Stimulated activated CD8-positive, alpha-beta memory T cell treated with anti-CD3 and anti-CD28 coated beads, Interleukin-4, amount 100 ng/mL, for 24 hours (primary cell): ENCODE measurements around the gene DCAF5.
"Not testable (repeated sequence)": the region's sequence is repeated elsewhere in the genome, so short reads cannot be mapped to it uniquely, and the experiment has no call there.

Experiments
- DNase-seq: peaks from one replicate; pipeline ENCODE4 v3.0.0-alpha.2; 2020; ENCODE audit warnings: low read depth

DCAF5 gene

GRCh38 chr14:69152902-69153151 is at the start of gene DCAF5:
Gene DCAF5 (minus strand): TSS chr14:69153119. CDS start chr14:69152978, 141 bp downstream.
- peak; percentile 89 for DNase-seq

DNA sequence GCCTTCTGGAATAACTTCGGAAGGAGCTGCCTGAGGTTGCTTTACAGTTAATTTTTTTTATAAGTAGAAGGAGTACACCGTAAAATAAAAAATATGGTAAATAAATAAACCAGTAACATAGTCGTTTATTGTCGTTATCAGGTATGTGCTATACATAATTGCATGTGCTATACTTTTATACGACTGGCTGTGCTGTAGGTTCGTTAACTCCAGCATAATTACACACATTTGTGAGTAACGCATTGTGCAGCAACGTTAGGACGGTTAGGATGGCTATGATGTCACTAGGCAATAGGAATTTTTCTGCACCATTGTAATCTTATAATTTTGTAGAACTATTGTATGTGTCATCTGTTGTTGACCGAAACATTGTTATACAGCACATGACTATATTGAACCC is 46.9 kb upstream of the DCAF5 start:
- DNase-seq, result no peak

- no peak for DNase-seq
Measured at GRCh38 chr14:69193721-69194120, 40.8 kb upstream of the DCAF5 start.

GRCh38 chr14:69191340-69192111 is 38.6 kb upstream of the DCAF5 start, which contains the start of gene EXD2:
Gene EXD2 (plus strand): TSS chr14:69191498. CDS start chr14:69209471, 17,973 bp downstream.
- DNase-seq, result peak; percentile 55

DNA sequence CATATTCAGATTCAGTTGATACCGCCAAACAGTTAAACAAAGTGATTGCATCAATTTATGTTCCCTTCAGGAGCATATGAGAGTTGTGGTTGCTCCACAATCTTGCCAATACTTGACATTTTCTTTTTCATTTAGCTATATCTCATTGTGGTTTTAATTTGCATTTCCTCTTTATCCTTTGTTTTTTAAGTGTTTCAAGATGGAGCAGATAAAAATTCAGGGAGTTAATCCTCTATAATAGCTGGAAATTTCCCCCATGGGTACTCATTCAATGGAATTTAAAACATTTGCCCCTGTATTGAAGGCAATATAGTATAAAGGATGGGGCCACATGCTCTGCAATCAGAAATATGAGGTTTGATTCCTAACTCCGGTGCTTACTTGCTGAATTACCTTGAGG is 37.3 kb upstream of the DCAF5 start:
- DNase-seq, result no peak

DNA sequence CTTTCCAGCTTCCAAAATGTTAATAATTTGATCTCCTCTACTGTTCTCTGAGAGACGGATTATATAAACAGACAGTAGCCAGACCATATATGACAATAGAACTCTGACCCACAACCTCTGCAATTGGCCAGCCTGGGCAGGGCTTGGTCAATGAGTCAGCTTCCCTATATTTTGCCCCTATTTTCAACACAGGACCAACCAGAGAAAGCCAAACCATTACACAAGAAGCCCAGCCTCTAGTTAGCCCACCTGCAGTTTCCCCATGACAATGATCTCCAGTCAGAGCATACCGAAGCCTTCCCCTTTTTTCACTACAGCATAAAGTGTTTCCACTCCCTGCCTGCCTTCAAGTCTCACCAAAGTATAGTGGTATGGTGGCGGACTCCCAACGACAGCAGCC is 30.8 kb upstream of the DCAF5 start:
- DNase-seq, result no peak

GRCh38 chr14:69182580-69182979 is 29.7 kb upstream of the DCAF5 start:
- DNase-seq, result not testable (repeated sequence)

GRCh38 chr14:69181491-69181890 is 28.6 kb upstream of the DCAF5 start:
- DNase-seq, result no peak

GRCh38 chr14:69175130-69175529 is 22.2 kb upstream of the DCAF5 start:
- no peak for DNase-seq

- DNase-seq, result no peak
Measured at GRCh38 chr14:69171569-69171968, 18.6 kb upstream of the DCAF5 start.

GRCh38 chr14:69170839-69171238 is 17.9 kb upstream of the DCAF5 start:
- DNase-seq, result no peak

DNA sequence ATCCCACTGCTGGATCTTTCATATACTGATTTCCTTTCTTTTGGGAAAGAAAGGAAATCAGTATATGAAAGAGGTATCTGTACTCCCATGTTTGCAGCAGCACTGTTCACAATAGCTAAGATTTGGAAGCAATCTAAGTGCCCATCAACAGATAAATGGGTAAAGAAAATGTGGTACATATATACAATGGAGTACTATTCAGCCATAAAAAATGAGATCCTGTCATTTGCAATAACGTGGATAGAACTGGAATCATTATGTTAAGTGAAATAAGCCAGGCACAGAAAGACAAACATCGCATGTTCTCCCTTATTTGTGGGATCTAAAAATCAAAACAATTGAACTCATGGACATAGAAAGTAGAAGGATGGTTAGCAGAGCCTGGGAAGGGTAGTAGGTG is 12.9 kb upstream of the DCAF5 start:
- not testable (repeated sequence) for DNase-seq

DNA sequence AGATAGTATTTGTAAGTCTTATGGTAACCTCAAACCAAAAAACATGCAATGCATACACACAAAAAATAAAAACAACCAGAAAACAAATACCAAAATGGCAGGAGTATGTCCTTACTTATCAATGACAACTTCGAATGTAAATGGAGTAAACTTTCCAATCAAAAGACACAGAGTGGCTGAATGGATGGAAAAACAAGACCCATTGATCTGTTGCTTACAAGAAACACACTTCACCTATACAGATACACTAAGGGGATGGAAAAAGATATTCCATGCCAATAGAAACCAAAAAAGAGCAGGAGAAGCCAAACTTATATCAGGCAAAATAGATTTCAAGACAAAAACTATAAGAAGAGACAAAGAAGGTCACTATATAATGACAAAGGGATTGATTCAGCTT is 8.7 kb upstream of the DCAF5 start:
- DNase-seq, result no peak

- DNase-seq, result no peak
Measured at GRCh38 chr14:69156224-69156623, 3.3 kb upstream of the DCAF5 start.

GRCh38 chr14:69154779-69155178 is 1.9 kb upstream of the DCAF5 start:
- no peak for DNase-seq

- no peak for DNase-seq
Measured at GRCh38 chr14:69153873-69154270, 953 bp upstream of the DCAF5 start.

DNA sequence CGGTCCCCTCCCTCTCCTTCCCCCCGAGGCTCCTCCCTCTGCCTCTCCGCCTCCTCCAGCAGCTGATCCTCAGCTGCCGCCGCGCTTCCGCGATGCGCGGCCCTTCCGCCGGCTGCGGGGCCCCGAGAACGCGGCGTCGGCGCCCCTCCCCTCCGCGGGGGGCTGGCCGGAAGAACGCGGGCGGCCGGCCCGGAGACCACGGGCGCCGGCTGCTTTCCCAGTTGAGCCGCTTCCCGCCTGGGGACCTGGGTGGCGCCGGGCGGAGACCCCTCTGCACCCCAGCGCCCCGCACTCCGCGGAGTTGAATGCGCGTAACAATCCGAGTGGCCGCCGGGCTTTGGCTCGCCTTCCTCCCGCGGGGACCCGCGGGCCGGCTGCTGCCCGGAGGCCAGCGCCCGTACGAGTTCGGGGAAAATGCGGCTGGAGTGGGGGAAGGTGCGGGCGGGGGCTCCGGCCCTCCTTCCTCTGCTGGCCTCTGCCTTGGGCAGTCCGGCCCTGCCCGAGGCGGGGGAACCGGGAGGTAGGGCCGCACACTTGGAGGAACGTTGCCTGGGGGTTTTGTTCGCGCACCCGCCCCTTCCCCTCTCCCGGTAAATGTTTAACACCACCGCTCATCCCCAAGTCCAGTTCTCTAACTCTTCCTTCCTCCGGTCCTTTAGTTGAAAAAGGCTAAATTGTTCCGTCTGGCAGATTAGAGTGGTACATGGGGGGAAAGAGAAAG is 393 bp upstream of the DCAF5 start:
- DNase-seq, result no peak

- DNase-seq, result no peak
Measured at GRCh38 chr14:69152181-69152901, 578 bp downstream of the DCAF5 start.

DNA sequence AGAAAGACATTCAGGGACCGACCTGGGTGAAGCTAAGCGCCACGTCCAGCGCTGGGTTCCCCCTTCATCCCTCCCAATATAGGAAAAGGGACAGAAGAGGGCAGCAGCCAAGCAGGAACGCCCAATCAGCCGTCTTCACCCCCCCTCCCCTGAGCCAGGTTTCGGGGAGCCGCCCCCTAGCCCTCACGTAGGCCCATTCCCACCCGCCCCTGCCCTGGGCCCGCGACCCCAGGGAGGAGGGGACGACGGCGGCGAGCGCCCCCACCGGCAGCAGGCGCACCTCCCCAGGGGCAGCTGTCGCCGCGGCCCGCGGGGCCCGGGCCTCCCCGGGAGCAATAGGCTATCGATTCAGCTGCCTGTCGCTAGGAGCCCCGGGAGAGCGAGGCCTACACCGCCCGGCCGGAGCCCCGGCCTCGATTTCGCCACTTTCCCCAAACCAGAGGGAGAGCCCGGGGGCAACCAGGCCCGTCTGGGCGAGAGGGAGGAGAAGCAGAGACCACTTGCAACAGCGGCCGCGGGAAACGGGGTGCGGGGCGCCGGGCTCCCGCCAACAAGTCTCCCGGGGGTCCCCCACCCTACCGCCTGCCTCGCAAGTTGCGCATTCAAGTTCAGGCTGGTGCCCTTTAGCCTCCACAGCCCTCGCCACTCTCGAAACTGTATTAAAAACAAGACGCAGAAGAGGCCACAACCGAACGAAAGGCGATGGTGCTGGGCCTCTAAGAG is 1.3 kb downstream of the DCAF5 start:
- peak; percentile 63 for DNase-seq

- no peak for DNase-seq
Measured at GRCh38 chr14:69149461-69150244, 3.3 kb downstream of the DCAF5 start.

DNA sequence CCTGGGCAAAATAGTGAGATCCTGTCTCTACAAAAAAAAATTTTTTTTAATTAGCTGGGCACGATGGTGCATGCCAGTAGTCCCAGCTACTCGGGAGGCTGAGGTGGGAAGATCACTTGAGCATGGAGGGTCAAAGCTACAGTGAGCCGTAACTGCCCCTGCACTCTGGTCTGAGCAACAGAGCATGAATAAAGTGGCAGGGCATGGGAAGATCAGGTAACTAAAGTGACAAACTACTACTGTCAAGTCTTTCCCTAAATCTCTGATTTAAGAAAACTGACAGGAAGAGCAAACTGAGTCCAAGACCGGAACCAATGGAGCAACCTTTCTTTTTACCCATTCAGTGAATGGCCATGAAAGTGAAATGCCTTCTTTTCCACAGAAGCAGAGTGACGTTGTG is 10.8 kb downstream of the DCAF5 start:
- no peak for DNase-seq

DNA sequence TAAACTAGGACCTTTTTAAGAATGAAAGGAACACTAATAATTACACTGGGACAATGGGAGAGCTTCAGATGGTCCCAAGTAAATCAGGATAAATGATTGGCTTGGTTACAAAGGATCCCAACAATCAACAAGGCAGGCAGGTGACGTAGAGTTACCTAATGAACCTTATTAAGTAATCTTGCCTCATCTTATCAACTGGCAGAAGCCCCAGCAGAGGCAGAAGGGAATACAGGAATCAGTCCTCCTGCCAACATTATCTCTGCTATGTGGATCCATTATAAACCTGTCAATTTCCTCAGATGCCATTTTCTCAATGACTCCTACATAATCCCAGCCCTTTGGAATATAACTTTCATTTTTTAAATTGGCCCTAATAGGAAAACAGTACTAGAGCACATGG is 11.4 kb downstream of the DCAF5 start:
- DNase-seq, result no peak
